SK-N-SH (cell line): ENCODE measurements around the gene GALNT13.

Experiments
- ELF1 ChIP-seq: IDR thresholded peaks from 2 replicates; pipeline ENCODE4 v1.4.0; 2012
- NFIC ChIP-seq: IDR thresholded peaks from 2 replicates; pipeline ENCODE4 v1.4.0; 2012; ENCODE audit warnings: borderline replicate concordance
- SMC3 ChIP-seq: IDR thresholded peaks from 2 replicates; pipeline ENCODE4 v1.6.1; 2012; ENCODE audit warnings: low read depth, low read length, improper control_type of control experiment
- TAF1 ChIP-seq: IDR thresholded peaks from 2 replicates; pipeline ENCODE4 v1.6.1; 2012; ENCODE audit warnings: low read depth, mild to moderate bottlenecking, low read length, moderate library complexity, borderline replicate concordance
- YY1 ChIP-seq: IDR thresholded peaks from 2 replicates; pipeline ENCODE4 v1.4.0; 2012; ENCODE audit warnings: low read depth, mild to moderate bottlenecking
- TF ChIP-seq, protein P1 (sequence below): fragments of 200-600 bp; sonication (generic); IDR thresholded peaks from 2 replicates; pipeline ENCODE4 v1.6.1; 2017; ENCODE audit warnings: antibody characterized with exemption, mild to moderate bottlenecking, moderate library complexity

DNA sequence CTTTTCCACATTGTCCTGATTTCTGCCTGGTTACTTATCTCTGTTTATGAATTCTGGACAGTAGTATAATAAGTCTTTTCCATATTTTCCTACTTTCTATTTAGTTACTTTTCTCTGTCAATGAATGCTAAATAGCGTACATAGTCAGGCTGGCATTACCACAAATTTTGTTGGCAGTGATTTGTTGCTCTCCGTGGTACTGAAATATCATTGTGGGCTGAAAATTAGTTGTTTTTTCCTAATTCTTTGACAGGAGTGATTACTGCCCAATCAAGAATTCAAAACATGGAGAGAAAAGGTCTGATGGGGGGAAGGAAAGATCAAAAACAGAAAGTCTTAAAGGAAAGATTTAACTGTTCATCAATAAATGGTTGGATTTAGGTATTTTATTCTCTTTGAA lies 7.7 kb upstream of the GALNT13 start:
- TF ChIP-seq SMC3 (no peak), ELF1 (no peak), TAF1 (no peak), NFIC (no peak), YY1 (no peak)
- TF ChIP-seq, protein P1, sequence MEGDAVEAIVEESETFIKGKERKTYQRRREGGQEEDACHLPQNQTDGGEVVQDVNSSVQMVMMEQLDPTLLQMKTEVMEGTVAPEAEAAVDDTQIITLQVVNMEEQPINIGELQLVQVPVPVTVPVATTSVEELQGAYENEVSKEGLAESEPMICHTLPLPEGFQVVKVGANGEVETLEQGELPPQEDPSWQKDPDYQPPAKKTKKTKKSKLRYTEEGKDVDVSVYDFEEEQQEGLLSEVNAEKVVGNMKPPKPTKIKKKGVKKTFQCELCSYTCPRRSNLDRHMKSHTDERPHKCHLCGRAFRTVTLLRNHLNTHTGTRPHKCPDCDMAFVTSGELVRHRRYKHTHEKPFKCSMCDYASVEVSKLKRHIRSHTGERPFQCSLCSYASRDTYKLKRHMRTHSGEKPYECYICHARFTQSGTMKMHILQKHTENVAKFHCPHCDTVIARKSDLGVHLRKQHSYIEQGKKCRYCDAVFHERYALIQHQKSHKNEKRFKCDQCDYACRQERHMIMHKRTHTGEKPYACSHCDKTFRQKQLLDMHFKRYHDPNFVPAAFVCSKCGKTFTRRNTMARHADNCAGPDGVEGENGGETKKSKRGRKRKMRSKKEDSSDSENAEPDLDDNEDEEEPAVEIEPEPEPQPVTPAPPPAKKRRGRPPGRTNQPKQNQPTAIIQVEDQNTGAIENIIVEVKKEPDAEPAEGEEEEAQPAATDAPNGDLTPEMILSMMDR = no peak
